ENCODE results near the gene ARPIN.

GRCh38 chr15:89855948-89856347 is 56.8 kb downstream of the ARPIN start:
- TF ChIP-seq CTCF (IDR thresholded peaks at IDR 0.05): no peak
- TF ChIP-seq ZFX (IDR thresholded peaks at IDR 0.05; ENCODE audit: borderline replicate concordance): no peak
